GM18858 (cell line): ENCODE results near the gene PIK3CB.

Experiments
- ATAC-seq: cut with Tn5 transposase; IDR thresholded peaks from one replicate; pipeline ENCODE4 v1.9.1; 2021; ENCODE audit not compliant: unreplicated experiment

Gene PIK3CB

DNA sequence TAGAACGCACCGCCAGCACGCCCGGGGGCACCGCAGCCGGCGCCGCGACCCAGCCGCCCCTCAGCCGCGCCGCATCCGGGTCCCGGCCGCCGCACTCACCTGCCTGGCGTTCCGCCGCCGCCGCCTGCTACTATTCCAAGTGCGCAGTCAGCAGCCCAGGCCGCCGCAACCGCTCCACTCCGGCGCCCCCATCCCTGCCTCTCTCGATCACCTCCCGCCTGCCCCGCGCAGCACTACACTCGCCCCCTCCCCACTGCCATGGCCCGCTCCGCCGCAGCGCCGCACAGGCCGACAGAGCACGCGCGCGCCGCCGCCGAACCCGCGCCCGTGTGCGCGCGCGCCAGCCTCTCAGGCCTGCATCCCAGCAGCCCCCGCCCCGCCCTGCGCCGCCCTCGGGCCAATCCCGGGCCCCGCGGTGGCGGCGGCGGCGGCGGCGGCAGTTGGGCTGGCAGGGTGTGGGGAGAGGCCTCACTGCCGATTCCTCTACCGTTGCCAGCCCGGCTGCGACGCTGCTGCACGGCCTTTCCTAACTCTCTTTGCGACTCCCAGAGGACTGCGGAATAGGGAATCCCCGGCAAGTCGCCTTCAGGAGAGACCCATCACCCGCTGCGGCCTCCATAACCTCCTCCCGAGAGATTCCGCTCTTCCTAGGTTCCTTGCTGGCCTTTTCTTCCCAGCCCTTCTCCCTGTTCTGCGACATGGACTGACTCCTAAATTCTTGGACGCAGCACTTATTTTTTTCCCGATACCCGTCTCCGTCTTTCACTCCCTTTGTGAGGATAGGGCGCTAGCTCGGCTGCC lies at the start of gene PIK3CB:
PIK3CB (minus strand) TSS at position 333 of the 801 bp plus-strand sequence. CDS start 75,585 bp downstream, outside the sequence.
- peak; percentile 58 for ATAC-seq

DNA sequence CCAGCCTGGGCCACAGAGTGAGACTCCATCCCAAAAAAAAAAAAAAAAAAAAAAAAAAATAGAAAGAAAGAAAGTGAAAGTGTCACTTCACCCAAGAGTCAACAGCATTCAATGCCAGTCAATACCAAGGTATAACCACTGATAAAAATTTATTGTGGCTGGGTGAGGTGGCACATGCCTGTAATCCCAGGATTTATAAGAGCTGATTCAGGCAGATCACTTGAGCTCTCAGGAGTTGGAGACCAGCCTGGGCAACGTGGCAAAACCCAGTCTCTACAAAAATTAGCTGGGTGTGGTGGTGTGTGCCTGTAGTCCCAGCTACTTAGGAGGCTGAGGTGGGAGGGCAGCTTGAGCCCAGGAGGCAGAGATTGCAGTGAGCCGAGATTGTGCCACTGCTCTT lies 46.5 kb upstream of the PIK3CB start:
- no peak for ATAC-seq

DNA sequence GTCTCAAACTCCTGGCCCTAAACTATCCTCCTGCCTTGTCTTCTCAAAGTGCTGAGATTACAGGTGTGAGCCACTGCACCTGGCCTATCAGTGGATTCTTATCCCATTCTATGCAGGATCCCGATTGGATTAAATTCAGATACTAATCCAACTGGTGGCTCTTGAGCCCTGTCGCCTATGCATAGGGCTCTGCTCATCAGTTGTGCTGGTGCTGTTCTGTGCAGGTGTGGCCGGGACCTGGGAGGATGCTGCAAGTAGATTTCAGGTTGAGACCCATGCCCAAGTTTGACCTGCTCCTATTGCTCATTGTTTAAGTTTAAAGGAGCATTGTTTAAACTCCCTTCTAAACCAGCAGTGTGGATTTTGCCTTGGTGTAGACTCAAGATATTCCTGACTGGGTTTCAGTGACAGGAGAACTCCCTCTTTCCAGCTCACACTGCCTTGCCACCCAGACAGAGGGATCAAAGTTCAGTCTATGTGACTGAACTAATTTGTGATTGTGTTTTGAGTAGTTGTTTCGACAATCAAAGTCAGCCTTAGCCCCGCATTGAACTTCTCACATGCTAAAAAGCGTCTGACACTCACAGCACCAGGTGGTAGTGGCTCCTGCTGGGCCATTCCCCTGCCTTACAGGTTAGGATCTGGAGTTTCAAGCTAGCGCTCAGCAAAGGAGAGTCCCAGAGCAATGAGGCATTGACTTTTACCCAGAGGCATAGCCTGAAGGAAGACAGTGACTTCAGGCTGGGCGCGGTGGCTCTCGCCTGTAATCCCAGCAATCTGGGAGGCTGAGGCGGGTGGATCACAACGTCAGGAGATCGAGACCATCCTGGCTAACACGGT lies 45.0 kb upstream of the PIK3CB start:
- no peak for ATAC-seq

DNA sequence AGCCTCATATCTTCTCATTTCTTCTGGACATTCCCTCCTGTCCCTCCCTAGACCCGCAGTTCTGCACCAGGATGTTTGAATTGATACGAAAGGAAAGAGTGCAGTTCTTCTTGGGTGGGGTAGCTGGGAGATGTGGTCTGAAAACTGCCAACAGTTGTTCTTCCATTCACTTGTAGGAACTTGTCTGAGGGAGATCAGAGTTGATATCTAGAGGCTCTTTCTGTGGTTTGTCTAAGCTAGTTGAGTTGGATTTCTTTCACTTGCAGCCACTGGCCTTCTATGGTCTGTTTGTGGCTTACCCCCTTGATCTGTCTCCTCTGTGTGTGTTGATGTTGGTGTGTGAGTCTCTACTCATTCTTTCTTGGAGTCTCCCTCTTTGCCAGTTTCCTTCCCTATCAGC lies 42.5 kb upstream of the PIK3CB start:
- ATAC-seq = no peak

GRCh38 chr3:138875754-138876664 lies 41.3 kb upstream of the PIK3CB start:
- no peak for ATAC-seq

GRCh38 chr3:138875096-138875753 lies 40.5 kb upstream of the PIK3CB start:
- no peak for ATAC-seq

GRCh38 chr3:138873471-138874278 lies 38.9 kb upstream of the PIK3CB start:
- no peak for ATAC-seq

DNA sequence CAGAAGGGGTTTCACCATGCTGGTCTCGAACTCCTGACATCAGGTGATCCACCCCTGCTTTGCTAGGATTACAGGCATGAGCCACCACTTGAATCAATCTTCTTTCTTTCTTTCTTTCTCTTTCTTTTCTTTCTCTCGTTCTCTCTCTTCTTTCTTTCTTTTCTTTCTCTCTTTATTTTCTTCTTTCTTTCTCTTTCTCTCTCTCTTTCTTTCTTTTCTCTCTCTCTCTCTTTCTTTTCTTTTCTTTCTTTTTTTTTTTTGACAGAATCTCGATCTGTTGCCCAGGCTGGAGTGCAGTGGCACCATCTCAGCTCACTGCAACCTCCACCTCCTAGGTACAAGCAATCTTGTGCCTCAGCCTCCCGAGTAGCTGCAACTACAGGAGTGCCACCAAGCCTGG lies 37.9 kb upstream of the PIK3CB start:
- no peak for ATAC-seq

DNA sequence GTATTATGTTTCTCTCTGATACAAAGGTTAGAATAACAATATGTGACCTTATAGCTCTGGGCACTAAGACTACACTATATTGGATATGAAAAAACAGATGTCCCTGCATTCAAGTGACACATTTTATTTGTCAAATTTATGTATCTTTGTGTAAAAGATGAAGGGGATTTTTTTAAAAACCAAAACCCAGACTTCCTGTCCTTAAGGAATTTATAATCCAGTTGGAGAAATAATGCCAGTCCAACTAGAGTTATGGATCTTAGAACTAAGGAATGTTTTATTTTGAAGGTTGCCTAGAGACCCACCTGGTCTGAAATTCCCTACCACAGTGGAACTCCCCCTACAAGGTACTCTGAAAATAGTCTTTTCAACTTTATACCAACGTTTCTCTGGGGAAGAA lies 33.3 kb upstream of the PIK3CB start:
- ATAC-seq = no peak

DNA sequence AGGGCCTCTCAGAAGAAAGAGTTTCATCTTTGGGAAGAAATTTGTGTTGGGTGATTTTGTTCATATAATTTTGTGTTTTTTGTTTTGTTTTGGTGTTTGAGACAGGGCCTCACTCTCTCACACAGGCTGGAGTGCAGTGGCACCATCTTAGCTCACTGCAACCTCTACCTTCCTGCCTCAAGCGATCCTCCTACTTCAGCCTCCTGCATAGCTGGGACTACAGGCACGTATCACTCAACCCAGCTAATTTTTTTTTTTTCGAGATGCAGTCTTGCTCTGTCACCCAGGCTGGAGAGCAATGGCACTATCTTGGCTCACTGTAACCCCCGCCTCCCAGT lies 29.0 kb upstream of the PIK3CB start:
- no peak for ATAC-seq

GRCh38 chr3:138862924-138863775 lies 28.4 kb upstream of the PIK3CB start:
- no peak for ATAC-seq

- ATAC-seq = no peak
Measured at GRCh38 chr3:138862531-138862923, 27.8 kb upstream of the PIK3CB start.

- ATAC-seq = no peak
Measured at GRCh38 chr3:138861798-138862197, 27.1 kb upstream of the PIK3CB start.

- no peak for ATAC-seq
Measured at GRCh38 chr3:138856799-138857198, 22.1 kb upstream of the PIK3CB start.

- no peak for ATAC-seq
Measured at GRCh38 chr3:138854940-138855339, 20.2 kb upstream of the PIK3CB start.

- ATAC-seq = no peak
Measured at GRCh38 chr3:138854204-138854603, 19.5 kb upstream of the PIK3CB start.

DNA sequence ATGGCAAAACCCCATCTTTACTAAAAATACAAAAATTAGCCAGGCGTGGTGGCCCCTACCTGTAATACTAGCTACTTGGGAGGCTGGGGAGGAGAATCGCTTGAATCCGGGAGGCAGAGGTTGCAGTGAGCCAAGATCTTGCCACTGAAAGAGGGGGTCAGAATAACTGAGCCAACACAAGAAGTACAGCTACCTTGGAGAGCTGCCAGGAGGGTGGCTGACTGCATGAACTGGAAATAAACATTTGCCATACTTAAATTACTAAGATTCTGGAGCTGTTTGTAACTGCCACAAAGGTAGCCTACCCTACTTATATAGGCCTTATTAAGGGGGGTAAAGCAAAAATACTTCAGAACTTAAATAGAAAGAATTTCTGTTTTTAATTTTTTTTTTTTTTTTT lies 15.4 kb upstream of the PIK3CB start:
- ATAC-seq = no peak

GRCh38 chr3:138849222-138849940 lies 14.7 kb upstream of the PIK3CB start:
- ATAC-seq = no peak
